Heart right ventricle (tissue), 16 donors: ENCODE data around the gene STK35. TPM values are rescaled to one million over a fixed set of nuclear protein-coding genes. Genes with fewer than 3 reads are reported as not detected.

Experiments used
- ATAC-seq, 8 donors: fragments of 200-7000 bp; cut with Tn5 transposase; one replicate each; pipeline ENCODE4 v1.9.1; 2020; ENCODE audit warnings: mild to moderate bottlenecking in 8 of 8, moderate library complexity in 8 of 8, moderate number of reproducible peaks in 1 of 8
- DNase-seq, 2 donors: peaks; one replicate each; pipeline ENCODE4 v3.0.0-alpha.2; 2020
- H3K27ac ChIP-seq, 10 donors: fragments of 200-600 bp; sonication (generic) in 2 of 10; one replicate each; pipeline versions ENCODE4 v1.5.0 to v1.8.0; 2020 to 2022; ENCODE audit warnings: mild to moderate bottlenecking in 3 of 10
- H3K27me3 ChIP-seq, 7 donors: fragments of 200-600 bp; one replicate each; pipeline ENCODE4 v1.8.0; 2021 to 2022; ENCODE audit warnings: mild to moderate bottlenecking in 2 of 7
- H3K36me3 ChIP-seq, 9 donors: fragments of 200-600 bp; sonication (generic) in 1 of 9; one replicate each; pipeline versions ENCODE4 v1.5.0 to v1.8.0; 2020 to 2022; ENCODE audit warnings: mild to moderate bottlenecking in 2 of 9
- H3K4me1 ChIP-seq, 9 donors: fragments of 200-600 bp; sonication (generic) in 1 of 9; one replicate each; pipeline versions ENCODE4 v1.5.0 to v1.8.0; 2020 to 2022; ENCODE audit warnings: mild to moderate bottlenecking in 4 of 9
- H3K4me3 ChIP-seq, 10 donors: fragments of 200-600 bp; sonication (generic) in 2 of 10; one replicate each; pipeline versions ENCODE4 v1.5.0 to v1.8.0; 2020 to 2022; ENCODE audit warnings: mild to moderate bottlenecking in 7 of 10, moderate library complexity in 2 of 10
- H3K9me3 ChIP-seq, 11 donors: fragments of 200-600 bp in 10 of 11; sonication (generic) in 2 of 11; one replicate each; pipeline versions ENCODE4 v1.5.0 to v1.8.0; 2013 to 2022; ENCODE audit warnings: mild to moderate bottlenecking in 2 of 11, control low read depth in 1 of 11, moderate library complexity in 1 of 11
- WGBS, 2 donors: extraction: QIAGEN DNeasy Blood & Tissue Kit; methylation state at CpG; one replicate each; pipeline ENCODE4 v1.1.7; 2013; ENCODE audit warnings: inconsistent platforms in 1 of 2; 5-methylcytosine and 5-hydroxymethylcytosine counted together
- intact Hi-C, 10 donors: fragments of 100-400 bp; cut with DNase I; formaldehyde crosslinking; loops; one replicate each; pipeline versions ENCODE4 v1.11.1 to v1.14.2; 2022
- polyA plus RNA-seq, 2 donors: library from polyadenylated mRNA; stranded (reverse); fragments of 200-250 nt; gene quantifications; one replicate each; pipeline ENCODE4 v1.2.3, GENCODE V29; 2013
- total RNA-seq, 10 donors: library from RNA; stranded (reverse); fragmentation: NEBNext Ultra II Directional in 3 of 10; extraction: Animal tissue kit (Norgen Biotek cat#: 25700) in 3 of 10; gene quantifications; one replicate each; pipeline versions ENCODE4 v1.2.1 to v1.2.4, GENCODE V29; 2021 to 2023
- TF ChIP-seq, protein P1 (sequence below), 9 donors: fragments of 200-600 bp; sonication (generic) in 2 of 9; IDR thresholded peaks; one replicate each; pipeline versions ENCODE4 v1.5.0 to v1.8.0; 2021 to 2022; ENCODE audit warnings: antibody characterized with exemption in 9 of 9, mild to moderate bottlenecking in 5 of 9, moderate library complexity in 1 of 9
- donor health status: Arrhythmogenic right ventricular cardiomyopathy.
- donor health status: ischemic (EF 13 %, LVEDD 7.1; RV severe dilation, severe dysfunction).
- donor health status: healthy with polysubstance abuse.
- donor health status: DM: no; HTN: yes; CAD: no.
- donor health status: DM: no; HTN: no; CAD: no.
- donor health status: ischemic (EF 25% LVEDD 6.9; RV normal size, moderate dysfunction).
- donor health status: ischemic (EF 25% LVEDD 5.7; RV mildly dilated, moderate dysfunction).
- donor health status: healthy.
- donor health status: DM: yes; HTN: yes; CAD: no.
- donor health status: Ischemic cardiomyopathy.
- donor health status: ischemic (EF 35%, LVEDD 5.7; RV mildly dilated, moderate dysfunction).
- donor health status: nonischemic (EF 11% LVEDD 7.7; RV severe dilation, severe dysfunction).
- donor health status: DM: yes; HTN: yes; CAD: no.
- donor health status: PGD.
- donor health status: ischemic (EF 29% LVEDD 5.4; RV normal size, mild dysfunction).
- donor health status: nonischemic (EF 23%, LVEDD 6.1; RV moderate dilation, normal function).

The STK35 gene
- total and polyA plus RNA-seq, 12 donors = 5.4 to 17.2 (median 12.6) TPM

DNA sequence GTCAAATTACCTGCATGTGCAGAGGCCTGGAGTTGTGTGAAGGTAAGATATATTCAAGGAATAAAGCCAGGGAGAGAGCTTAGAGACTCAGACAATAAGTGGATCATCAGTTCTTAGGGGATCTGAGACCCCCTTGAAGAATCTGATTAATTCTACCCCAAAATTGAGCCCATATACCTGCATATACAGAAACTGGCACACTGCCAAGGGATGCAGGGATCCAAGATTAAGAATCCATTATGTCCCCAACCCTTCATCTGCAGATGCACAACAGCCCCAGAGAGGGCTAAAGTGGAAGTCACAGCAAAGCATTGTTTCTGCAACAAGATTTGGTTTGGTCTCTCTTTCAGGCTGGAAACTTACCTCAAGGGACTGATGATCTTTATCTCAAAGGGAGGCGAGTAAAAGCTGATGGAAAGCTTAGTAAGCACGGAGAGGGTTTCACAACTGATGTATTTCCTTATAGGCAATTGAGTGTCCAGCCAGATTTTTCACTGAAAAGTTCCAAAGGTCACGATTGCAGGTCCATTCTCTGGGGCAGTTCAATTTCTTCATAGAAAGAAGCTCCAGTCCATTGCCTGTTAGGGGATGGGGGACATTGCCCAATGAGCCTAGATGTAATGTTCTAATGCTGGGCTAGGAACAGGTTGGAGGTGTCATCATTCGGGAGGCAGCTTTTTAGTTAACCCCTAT lies 20.9 kb upstream of the STK35 start:
- intact Hi-C loops = loop anchor here in 4 of 10 donors (10.0 kb wide), 2 partner anchors 116 to 374 kb away; no protein-coding TSS in a partner anchor
- no peak for ATAC-seq
- no peaks in the 10 kb centered on the region for H3K36me3 ChIP-seq
- H3K27me3 ChIP-seq = peaks cover 0 to 49% (median 14%) of the 10 kb centered on the region in 7 donors
- WGBS, 2 donors = 72 to 74% methylated on average over 4 of the region's 4 CpGs
- H3K4me1 ChIP-seq = no peaks in the 10 kb centered on the region
- DNase-seq = no peak
- TF ChIP-seq, protein P1, sequence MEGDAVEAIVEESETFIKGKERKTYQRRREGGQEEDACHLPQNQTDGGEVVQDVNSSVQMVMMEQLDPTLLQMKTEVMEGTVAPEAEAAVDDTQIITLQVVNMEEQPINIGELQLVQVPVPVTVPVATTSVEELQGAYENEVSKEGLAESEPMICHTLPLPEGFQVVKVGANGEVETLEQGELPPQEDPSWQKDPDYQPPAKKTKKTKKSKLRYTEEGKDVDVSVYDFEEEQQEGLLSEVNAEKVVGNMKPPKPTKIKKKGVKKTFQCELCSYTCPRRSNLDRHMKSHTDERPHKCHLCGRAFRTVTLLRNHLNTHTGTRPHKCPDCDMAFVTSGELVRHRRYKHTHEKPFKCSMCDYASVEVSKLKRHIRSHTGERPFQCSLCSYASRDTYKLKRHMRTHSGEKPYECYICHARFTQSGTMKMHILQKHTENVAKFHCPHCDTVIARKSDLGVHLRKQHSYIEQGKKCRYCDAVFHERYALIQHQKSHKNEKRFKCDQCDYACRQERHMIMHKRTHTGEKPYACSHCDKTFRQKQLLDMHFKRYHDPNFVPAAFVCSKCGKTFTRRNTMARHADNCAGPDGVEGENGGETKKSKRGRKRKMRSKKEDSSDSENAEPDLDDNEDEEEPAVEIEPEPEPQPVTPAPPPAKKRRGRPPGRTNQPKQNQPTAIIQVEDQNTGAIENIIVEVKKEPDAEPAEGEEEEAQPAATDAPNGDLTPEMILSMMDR (IDR thresholded peaks at IDR 0.05) = no peak
- no peak overlapping the region for H3K27ac ChIP-seq
- H3K9me3 ChIP-seq = no peaks in the 10 kb centered on the region
- no peak overlapping the region for H3K4me3 ChIP-seq

DNA sequence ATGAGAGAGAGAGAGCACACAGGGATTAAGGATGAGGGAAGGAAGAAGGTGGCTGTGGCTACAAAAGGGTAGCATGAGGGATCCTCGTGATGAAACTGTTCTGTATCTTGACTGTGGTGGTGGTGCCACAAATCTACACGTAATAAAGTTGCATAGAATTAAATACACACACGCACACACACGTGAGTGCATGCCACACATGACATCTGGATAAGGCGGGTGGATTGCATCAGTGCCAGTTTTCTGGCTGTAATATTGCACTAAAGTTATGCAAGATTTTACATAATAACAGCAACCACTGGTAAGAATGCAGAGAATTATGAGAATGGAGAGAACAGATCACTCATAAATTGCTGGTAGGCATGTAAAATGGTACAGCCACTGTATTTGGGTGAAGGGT lies 16.9 kb upstream of the STK35 start:
- 61 to 81% methylated on average over 5 of the region's 5 CpGs for WGBS, 2 donors
- H3K36me3 ChIP-seq = no peaks in the 10 kb centered on the region
- no peak overlapping the region for H3K4me3 ChIP-seq
- H3K27me3 ChIP-seq = peaks cover 0 to 41% (median 15%) of the 10 kb centered on the region in 7 donors
- TF ChIP-seq, protein P1 (IDR thresholded peaks at IDR 0.05) = no peak
- no peak for ATAC-seq
- H3K27ac ChIP-seq = no peak overlapping the region
- H3K9me3 ChIP-seq = no peaks in the 10 kb centered on the region
- no peak for DNase-seq
- intact Hi-C loops = loop anchor here in 6 of 10 donors (2.0 to 10.0 kb wide), 5 partner anchors 83 to 370 kb away; no protein-coding TSS in a partner anchor
- no peaks in the 10 kb centered on the region for H3K4me1 ChIP-seq

- no peak for DNase-seq
- Histone ChIP-seq H3K9me3 (no peaks in the 10 kb centered on the region), H3K4me3 (no peak overlapping the region), H3K4me1 (no peaks in the 10 kb centered on the region), H3K27me3 (peaks cover 0 to 41% (median 17%) of the 10 kb centered on the region in 7 donors), H3K36me3 (no peaks in the 10 kb centered on the region), H3K27ac (no peak overlapping the region)
- ATAC-seq = peak in 5 of 8 donors; percentile 51 to 70 (median 62)
- TF ChIP-seq, protein P1 (IDR thresholded peaks at IDR 0.05) = peak in 7 of 9 donors; percentile 20 to 47 (median 38)
- WGBS, 2 donors = 40 to 58% methylated on average over 11 of the region's 11 CpGs
- intact Hi-C loops = loop anchor here in 8 of 10 donors (1.0 to 10.0 kb wide), 7 partner anchors 81 to 368 kb away; no protein-coding TSS in a partner anchor
These were observed 15.2 kb upstream of the STK35 start for GRCh38 chr20:2086177-2086979.

- no peak overlapping the region for H3K4me3 ChIP-seq
- no peaks in the 10 kb centered on the region for H3K36me3 ChIP-seq
- DNase-seq = no peak
- WGBS, 2 donors = 58 to 66% methylated on average over 2 of the region's 2 CpGs
- no peaks in the 10 kb centered on the region for H3K9me3 ChIP-seq
- no peak for ATAC-seq
- no peak overlapping the region for H3K27ac ChIP-seq
- peaks cover 0 to 42% (median 21%) of the 10 kb centered on the region in 7 donors for H3K27me3 ChIP-seq
- intact Hi-C loops = loop anchor here in 8 of 10 donors (1.0 to 10.0 kb wide), 7 partner anchors 80 to 368 kb away; no protein-coding TSS in a partner anchor
- TF ChIP-seq, protein P1 (IDR thresholded peaks at IDR 0.05) = no peak
- no peaks in the 10 kb centered on the region for H3K4me1 ChIP-seq
These were observed 14.6 kb upstream of the STK35 start for GRCh38 chr20:2086980-2087377.
